Activated CD8-positive, alpha-beta T cell treated with anti-CD3 and anti-CD28 coated beads for 36 hours (primary cell): Measurements from ENCODE around the gene PLOD1. TPM values are rescaled to one million over a fixed set of nuclear protein-coding genes. Genes with fewer than 3 reads are reported as not detected.
"Not testable (repeated sequence)": the region's sequence is repeated elsewhere in the genome, so short reads cannot be mapped to it uniquely, and the experiment has no call there.

ENCODE experiments used
- ATAC-seq: fragments of 200-7000 bp; cut with Tn5 transposase; one replicate; pipeline ENCODE4 v1.10.0; 2021; ENCODE audit warnings: mild to moderate bottlenecking, moderate library complexity
- CTCF ChIA-PET: fragments of 350-600 bp; sonication (Branson Sonifier 250); formaldehyde crosslinking; loops from one replicate; lab custom pipeline; 2021; ENCODE audit warnings: antibody characterized with exemption; lab: Charles Lee
- POLR2A ChIA-PET: fragments of 350-600 bp; sonication (Branson Sonifier 250); formaldehyde crosslinking; loops from one replicate; lab custom pipeline; 2021; ENCODE audit warnings: antibody characterized with exemption; lab: Charles Lee
- DNase-seq: peaks from one replicate; pipeline ENCODE4 v3.0.0-alpha.2; 2020
- H3K27ac Mint-ChIP-seq: one replicate; pipeline ENCODE4 v1.8.0; 2021; ENCODE audit warnings: mild to moderate bottlenecking, mixed read lengths
- H3K27me3 Mint-ChIP-seq: one replicate; pipeline ENCODE4 v1.8.0; 2021; ENCODE audit warnings: mixed read lengths
- H3K36me3 Mint-ChIP-seq: one replicate; pipeline ENCODE4 v1.8.0; 2021; ENCODE audit warnings: low read depth, mixed read lengths
- H3K4me1 Mint-ChIP-seq: one replicate; pipeline ENCODE4 v1.8.0; 2021; ENCODE audit warnings: low read depth, mixed read lengths
- H3K4me3 Mint-ChIP-seq: one replicate; pipeline ENCODE4 v1.8.0; 2021; ENCODE audit warnings: mild to moderate bottlenecking, moderate library complexity, mixed read lengths
- H3K9me3 Mint-ChIP-seq: one replicate; pipeline ENCODE4 v1.8.0; 2021; ENCODE audit warnings: mixed read lengths
- intact Hi-C: fragments of 100-400 bp; cut with micrococcal nuclease; formaldehyde crosslinking; loops from one replicate; pipeline ENCODE4 v1.10.0; 2022
- total RNA-seq, 2 experiments: library from RNA; stranded (reverse); gene quantifications; one replicate each; pipeline ENCODE4 v1.2.3, GENCODE V29; 2021
- TF ChIP-seq, protein P1 (sequence below): fragments of 200-600 bp; IDR thresholded peaks from one replicate; pipeline ENCODE4 v1.8.0; 2022; ENCODE audit warnings: antibody characterized with exemption, mild to moderate bottlenecking

PLOD1 gene
- total RNA-seq, 2 experiments from 2014 or later: 21.5 to 22.0 TPM

DNA sequence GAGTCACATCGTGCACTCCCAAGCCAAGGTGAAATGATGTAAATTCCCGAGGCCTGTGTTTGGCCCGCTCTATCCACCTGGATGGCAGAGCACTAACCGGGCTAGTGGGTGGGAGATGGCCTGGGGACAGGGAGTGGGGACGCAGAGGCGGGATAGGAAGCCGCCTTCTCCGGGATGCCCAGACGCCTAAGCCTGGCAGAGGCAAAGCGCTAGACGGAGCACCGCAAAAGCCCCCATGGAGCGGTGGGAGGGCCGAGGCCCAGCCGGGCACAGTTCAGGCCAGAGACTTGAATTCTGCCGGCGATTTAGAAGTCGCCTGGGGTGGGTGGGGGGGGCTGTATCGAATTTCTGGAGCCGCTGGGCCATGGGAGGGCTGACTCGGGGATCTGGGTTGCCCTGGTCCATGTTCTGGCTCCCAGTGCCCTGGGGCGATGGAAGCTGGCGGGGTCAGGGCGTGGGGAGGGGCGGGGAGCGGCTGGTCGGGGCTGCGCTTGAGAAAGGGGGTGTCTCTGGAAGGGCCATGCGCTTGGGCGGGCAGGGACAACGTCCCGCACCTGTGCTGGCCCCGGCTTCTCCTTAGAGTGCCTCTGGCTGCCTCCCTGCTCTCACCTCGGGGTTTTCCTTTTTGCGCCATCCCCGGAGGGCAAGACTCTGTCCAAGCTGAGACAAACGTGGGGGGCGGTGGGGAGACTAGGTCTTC lies 36.3 kb upstream of the PLOD1 start:
- Mint-ChIP-seq H3K4me1 (no peaks in the 10 kb centered on the region), H3K27ac (no peak overlapping the region), H3K9me3 (no peaks in the 10 kb centered on the region), H3K27me3 (peaks cover 32% of the 10 kb centered on the region), H3K36me3 (no peaks in the 10 kb centered on the region), H3K4me3 (no peak overlapping the region)
- DNase-seq: no peak
- TF ChIP-seq, protein P1, sequence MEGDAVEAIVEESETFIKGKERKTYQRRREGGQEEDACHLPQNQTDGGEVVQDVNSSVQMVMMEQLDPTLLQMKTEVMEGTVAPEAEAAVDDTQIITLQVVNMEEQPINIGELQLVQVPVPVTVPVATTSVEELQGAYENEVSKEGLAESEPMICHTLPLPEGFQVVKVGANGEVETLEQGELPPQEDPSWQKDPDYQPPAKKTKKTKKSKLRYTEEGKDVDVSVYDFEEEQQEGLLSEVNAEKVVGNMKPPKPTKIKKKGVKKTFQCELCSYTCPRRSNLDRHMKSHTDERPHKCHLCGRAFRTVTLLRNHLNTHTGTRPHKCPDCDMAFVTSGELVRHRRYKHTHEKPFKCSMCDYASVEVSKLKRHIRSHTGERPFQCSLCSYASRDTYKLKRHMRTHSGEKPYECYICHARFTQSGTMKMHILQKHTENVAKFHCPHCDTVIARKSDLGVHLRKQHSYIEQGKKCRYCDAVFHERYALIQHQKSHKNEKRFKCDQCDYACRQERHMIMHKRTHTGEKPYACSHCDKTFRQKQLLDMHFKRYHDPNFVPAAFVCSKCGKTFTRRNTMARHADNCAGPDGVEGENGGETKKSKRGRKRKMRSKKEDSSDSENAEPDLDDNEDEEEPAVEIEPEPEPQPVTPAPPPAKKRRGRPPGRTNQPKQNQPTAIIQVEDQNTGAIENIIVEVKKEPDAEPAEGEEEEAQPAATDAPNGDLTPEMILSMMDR: no peak
- POLR2A ChIA-PET: interaction anchor here (11.5 kb wide), 1 partner anchor 11 kb away, joined by 149 read pairs; no protein-coding TSS in a partner anchor
- CTCF ChIA-PET: interaction anchor here (2.1 kb wide), 1 partner anchor 60 kb away, joined by 5 read pairs; no protein-coding TSS in a partner anchor
- intact Hi-C loops: no loop called here
- ATAC-seq: no peak

DNA sequence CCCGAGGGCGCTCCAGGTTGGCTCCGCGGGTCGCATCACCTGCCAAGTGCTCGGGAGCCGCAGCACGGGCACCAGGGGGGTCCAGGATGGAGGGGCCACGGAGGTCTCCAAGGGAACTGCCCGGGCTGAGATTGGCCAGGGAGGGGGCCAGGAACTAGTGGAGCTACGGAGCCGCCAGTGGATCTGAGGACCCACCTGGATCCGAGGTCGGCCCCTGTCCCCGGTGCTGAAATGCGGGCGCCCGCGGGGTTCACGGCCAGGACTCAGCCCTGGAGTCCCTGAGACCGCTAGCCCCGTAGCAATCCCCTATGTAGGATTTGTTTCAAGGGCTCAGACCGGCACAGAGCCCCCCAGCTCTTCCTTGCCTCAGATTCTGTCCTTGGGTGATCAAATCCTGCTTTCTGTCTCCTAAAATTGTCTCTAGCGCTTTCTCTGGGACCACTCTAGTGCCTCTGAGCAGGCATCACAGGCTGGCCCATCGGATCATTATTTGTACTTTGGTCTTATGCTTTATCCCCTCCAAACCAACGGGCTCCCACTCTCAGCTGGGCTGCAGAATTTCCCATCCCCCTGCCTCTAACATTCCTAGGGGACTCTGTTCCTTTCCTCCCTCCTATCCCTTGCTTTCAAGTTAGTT lies 35.6 kb upstream of the PLOD1 start:
- H3K27ac Mint-ChIP-seq: no peak overlapping the region
- intact Hi-C loops: no loop called here
- ATAC-seq (no peak), DNase-seq (peak; percentile 32)
- no peak overlapping the region for H3K4me3 Mint-ChIP-seq
- no peaks in the 10 kb centered on the region for H3K36me3 Mint-ChIP-seq
- H3K9me3 Mint-ChIP-seq: no peaks in the 10 kb centered on the region
- POLR2A ChIA-PET: interaction anchor here (11.5 kb wide), 1 partner anchor 10 kb away, joined by 149 read pairs; no protein-coding TSS in a partner anchor
- CTCF ChIA-PET: interaction anchor here (0.9 to 2.1 kb wide), 2 partner anchors 9 to 61 kb away, joined by 5 to 6 read pairs; no protein-coding TSS in a partner anchor
- H3K27me3 Mint-ChIP-seq: peaks cover 30% of the 10 kb centered on the region
- H3K4me1 Mint-ChIP-seq: no peaks in the 10 kb centered on the region
- TF ChIP-seq, protein P1: no peak

DNA sequence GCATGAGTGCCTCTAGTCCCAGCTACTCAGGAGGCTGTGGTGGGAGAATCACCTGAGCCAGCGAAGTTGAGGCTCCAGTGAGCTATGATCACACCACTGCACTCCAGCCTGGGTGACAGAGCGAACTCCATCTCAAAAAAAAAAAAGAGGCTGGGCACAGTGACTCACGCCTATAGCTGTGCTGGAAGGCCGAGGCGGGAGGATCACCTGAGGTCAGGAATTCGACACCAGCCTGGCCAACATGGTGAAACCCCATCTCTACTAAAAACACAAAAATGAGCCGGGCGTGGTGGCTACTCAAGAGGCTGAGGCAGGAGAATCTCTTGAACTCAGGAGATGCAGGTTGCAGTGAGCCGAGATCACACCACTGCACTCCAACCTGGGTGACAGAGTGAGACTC lies 33.1 kb upstream of the PLOD1 start:
- peaks cover 31% of the 10 kb centered on the region for H3K27me3 Mint-ChIP-seq
- POLR2A ChIA-PET: interaction anchor here (1.2 to 11.5 kb wide), 2 partner anchors 8 to 36 kb away, joined by 3 to 149 read pairs; no protein-coding TSS in a partner anchor
- H3K4me3 Mint-ChIP-seq, ATAC-seq, H3K36me3 Mint-ChIP-seq, H3K9me3 Mint-ChIP-seq, CTCF ChIA-PET, DNase-seq, intact Hi-C loops, H3K27ac Mint-ChIP-seq: not testable (repeated sequence)
- H3K4me1 Mint-ChIP-seq: peaks cover 14% of the 10 kb centered on the region

DNA sequence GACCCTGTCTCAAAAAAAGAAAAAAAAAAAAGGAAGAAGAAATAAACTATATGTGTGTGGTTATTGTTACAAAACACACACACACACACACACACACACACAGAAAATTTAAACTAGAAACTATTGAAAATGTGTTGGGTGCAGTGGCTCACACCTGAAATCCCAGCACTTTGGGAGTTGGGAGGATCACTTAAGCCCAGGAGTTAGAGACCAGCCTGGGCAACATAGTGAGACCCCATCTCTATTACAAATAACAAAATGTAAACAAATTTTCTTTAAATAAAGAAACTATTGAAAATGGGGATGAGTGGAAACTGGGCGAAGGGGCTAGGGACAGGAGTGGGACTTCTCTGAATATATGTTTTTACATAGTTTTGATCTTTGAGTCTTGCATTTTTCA lies 31.3 kb upstream of the PLOD1 start:
- TF ChIP-seq, protein P1: no peak
- peaks cover 21% of the 10 kb centered on the region for H3K4me1 Mint-ChIP-seq
- POLR2A ChIA-PET: no interaction called here

DNA sequence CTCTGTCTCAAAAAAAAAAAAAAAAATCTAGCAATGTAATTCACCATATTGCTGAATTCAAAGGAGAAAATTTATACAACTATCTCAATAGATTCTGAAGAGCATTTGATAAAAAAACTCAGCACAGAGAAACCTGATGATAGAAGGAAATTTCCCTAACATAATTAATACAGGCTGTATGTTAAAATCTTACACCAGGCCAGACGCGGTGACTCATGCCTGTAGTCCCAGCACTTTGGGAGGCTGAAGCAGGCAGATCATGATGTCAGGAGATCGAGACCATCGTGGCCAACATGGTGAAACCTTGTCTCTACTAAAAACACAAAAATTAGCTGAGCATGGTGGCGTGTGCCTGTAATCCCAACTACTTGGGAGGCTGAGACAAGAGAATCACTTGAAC lies 30.4 kb upstream of the PLOD1 start:
- H3K9me3 Mint-ChIP-seq, POLR2A ChIA-PET, H3K27ac Mint-ChIP-seq, intact Hi-C loops, DNase-seq, H3K4me3 Mint-ChIP-seq, CTCF ChIA-PET, H3K36me3 Mint-ChIP-seq, ATAC-seq: not testable (repeated sequence)
- Mint-ChIP-seq H3K27me3 (peaks cover 24% of the 10 kb centered on the region), H3K4me1 (peaks cover 23% of the 10 kb centered on the region)

More for the DNA sequence above, 31.3 kb upstream of the PLOD1 start:
- no peak overlapping the region for H3K4me3 Mint-ChIP-seq
- H3K9me3 Mint-ChIP-seq: no peaks in the 10 kb centered on the region
- DNase-seq (no peak), ATAC-seq (no peak)
- peaks cover 27% of the 10 kb centered on the region for H3K27me3 Mint-ChIP-seq
- intact Hi-C loops: no loop called here
- no peaks in the 10 kb centered on the region for H3K36me3 Mint-ChIP-seq
- no peak overlapping the region for H3K27ac Mint-ChIP-seq
- CTCF ChIA-PET: no interaction called here
